Amniotic epithelial cell (primary cell): ENCODE data around the gene CNIH3.

Experiments used
- DNase-seq: peaks from one replicate; pipeline ENCODE4 v3.0.0-alpha.2; 2010; ENCODE audit warnings: low read depth

CNIH3 gene

GRCh38 chr1:224616756-224617409 is 766 bp downstream of the CNIH3 start:
- no peak for DNase-seq

- DNase-seq: no peak
Measured at GRCh38 chr1:224617410-224618355, 1.6 kb downstream of the CNIH3 start.

GRCh38 chr1:224619209-224619608 is 3.1 kb downstream of the CNIH3 start:
- no peak for DNase-seq

GRCh38 chr1:224620105-224620504 is 4.0 kb downstream of the CNIH3 start:
- no peak for DNase-seq

- no peak for DNase-seq
Measured at GRCh38 chr1:224621813-224622682, 5.9 kb downstream of the CNIH3 start.

- no peak for DNase-seq
Measured at GRCh38 chr1:224622831-224623230, 6.7 kb downstream of the CNIH3 start.

GRCh38 chr1:224623310-224623714 is 7.2 kb downstream of the CNIH3 start:
- DNase-seq: peak; percentile 43

- peak; percentile 78 for DNase-seq
Measured at GRCh38 chr1:224623743-224624333, 7.7 kb downstream of the CNIH3 start.

GRCh38 chr1:224624432-224624831 is 8.3 kb downstream of the CNIH3 start:
- no peak for DNase-seq

GRCh38 chr1:224626042-224626441 is 9.9 kb downstream of the CNIH3 start:
- peak; percentile 88 for DNase-seq

GRCh38 chr1:224629965-224630364 is 13.8 kb downstream of the CNIH3 start:
- DNase-seq: no peak

- DNase-seq: peak; percentile 74
Measured at GRCh38 chr1:224631462-224632115, 15.5 kb downstream of the CNIH3 start.

GRCh38 chr1:224632381-224632871 is 16.3 kb downstream of the CNIH3 start:
- peak; percentile 92 for DNase-seq

GRCh38 chr1:224632921-224633321 is 16.8 kb downstream of the CNIH3 start:
- DNase-seq: peak; percentile 46

GRCh38 chr1:224635356-224635755 is 19.2 kb downstream of the CNIH3 start:
- DNase-seq: peak; percentile 81

GRCh38 chr1:224637515-224637914 is 21.4 kb downstream of the CNIH3 start:
- DNase-seq: peak; percentile 77

- DNase-seq: no peak
Measured at GRCh38 chr1:224637936-224638335, 21.8 kb downstream of the CNIH3 start.

- no peak for DNase-seq
Measured at GRCh38 chr1:224639426-224639975, 23.4 kb downstream of the CNIH3 start.

- DNase-seq: no peak
Measured at GRCh38 chr1:224640018-224640417, 23.9 kb downstream of the CNIH3 start.

GRCh38 chr1:224640587-224640986 is 24.5 kb downstream of the CNIH3 start:
- DNase-seq: no peak

- DNase-seq: peak; percentile 15
Measured at GRCh38 chr1:224641030-224641429, 24.9 kb downstream of the CNIH3 start.
